ENCODE results near the gene CX3CL1. TPM values are rescaled to one million over a fixed set of nuclear protein-coding genes. Genes with fewer than 3 reads are reported as not detected.

Gene CX3CL1
- polyA plus RNA-seq, 1 donor from 2014 or later: 4.9 TPM

DNA sequence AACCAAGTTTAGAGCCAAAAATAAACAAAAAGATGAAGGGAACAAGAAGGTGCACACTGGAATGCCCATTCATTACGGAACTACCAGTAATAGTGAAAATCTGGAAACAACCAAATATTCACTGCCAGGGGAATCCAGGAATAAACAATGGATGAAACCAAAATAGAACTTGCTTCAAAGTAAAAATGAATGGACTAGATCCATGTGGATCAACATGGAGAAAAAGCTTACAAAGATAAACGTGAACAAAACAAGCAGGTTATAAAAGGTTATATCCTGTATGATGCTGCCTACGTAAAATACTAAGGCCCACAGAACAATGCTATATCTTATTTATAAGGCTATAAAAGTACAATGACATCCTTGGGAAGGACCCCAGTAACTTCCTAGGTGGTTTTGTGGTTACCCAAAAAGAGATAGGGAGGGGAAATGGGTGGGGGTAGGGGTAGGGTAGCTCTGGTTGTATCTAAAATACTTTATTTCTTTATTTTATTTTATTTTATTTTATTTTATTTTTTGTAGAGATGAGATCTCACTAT, 26.6 kb upstream of the CX3CL1 start:
- no peak overlapping the region for H3K9ac ChIP-seq (ENCODE audit: low read length)
- H2AFZ ChIP-seq (ENCODE audit: low read depth, low read length): no peak overlapping the region
- no peak overlapping the region for H3K4me2 ChIP-seq (ENCODE audit: low read length)
- no peaks in the 10 kb centered on the region for H3K36me3 ChIP-seq (ENCODE audit: insufficient read depth, low read length)
- no peaks in the 10 kb centered on the region for H3K27me3 ChIP-seq (ENCODE audit: insufficient read depth, low read depth, low read length)
- no peak overlapping the region for H3K27ac ChIP-seq (ENCODE audit: low read length)
- H3K79me2 ChIP-seq (replicated peaks; ENCODE audit: insufficient read depth, low read length): no peaks in the 10 kb centered on the region
- TF ChIP-seq EP300 (conservative IDR thresholded peaks at IDR 0.05; ENCODE audit: poor library complexity, severe bottlenecking): no peak
- TF ChIP-seq, protein P1, sequence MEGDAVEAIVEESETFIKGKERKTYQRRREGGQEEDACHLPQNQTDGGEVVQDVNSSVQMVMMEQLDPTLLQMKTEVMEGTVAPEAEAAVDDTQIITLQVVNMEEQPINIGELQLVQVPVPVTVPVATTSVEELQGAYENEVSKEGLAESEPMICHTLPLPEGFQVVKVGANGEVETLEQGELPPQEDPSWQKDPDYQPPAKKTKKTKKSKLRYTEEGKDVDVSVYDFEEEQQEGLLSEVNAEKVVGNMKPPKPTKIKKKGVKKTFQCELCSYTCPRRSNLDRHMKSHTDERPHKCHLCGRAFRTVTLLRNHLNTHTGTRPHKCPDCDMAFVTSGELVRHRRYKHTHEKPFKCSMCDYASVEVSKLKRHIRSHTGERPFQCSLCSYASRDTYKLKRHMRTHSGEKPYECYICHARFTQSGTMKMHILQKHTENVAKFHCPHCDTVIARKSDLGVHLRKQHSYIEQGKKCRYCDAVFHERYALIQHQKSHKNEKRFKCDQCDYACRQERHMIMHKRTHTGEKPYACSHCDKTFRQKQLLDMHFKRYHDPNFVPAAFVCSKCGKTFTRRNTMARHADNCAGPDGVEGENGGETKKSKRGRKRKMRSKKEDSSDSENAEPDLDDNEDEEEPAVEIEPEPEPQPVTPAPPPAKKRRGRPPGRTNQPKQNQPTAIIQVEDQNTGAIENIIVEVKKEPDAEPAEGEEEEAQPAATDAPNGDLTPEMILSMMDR (IDR thresholded peaks at IDR 0.05; ENCODE audit: poor library complexity, severe bottlenecking): no peak
- no peak for TF ChIP-seq TAF1 (IDR thresholded peaks at IDR 0.05; ENCODE audit: low read depth)
- TF ChIP-seq POLR2AphosphoS5 (IDR thresholded peaks at IDR 0.05): no peak
- no peak for TF ChIP-seq RAD21 (conservative IDR thresholded peaks at IDR 0.05)
- TF ChIP-seq MXI1 (conservative IDR thresholded peaks at IDR 0.05; ENCODE audit: poor library complexity, severe bottlenecking): no peak
- TF ChIP-seq, protein P2, sequence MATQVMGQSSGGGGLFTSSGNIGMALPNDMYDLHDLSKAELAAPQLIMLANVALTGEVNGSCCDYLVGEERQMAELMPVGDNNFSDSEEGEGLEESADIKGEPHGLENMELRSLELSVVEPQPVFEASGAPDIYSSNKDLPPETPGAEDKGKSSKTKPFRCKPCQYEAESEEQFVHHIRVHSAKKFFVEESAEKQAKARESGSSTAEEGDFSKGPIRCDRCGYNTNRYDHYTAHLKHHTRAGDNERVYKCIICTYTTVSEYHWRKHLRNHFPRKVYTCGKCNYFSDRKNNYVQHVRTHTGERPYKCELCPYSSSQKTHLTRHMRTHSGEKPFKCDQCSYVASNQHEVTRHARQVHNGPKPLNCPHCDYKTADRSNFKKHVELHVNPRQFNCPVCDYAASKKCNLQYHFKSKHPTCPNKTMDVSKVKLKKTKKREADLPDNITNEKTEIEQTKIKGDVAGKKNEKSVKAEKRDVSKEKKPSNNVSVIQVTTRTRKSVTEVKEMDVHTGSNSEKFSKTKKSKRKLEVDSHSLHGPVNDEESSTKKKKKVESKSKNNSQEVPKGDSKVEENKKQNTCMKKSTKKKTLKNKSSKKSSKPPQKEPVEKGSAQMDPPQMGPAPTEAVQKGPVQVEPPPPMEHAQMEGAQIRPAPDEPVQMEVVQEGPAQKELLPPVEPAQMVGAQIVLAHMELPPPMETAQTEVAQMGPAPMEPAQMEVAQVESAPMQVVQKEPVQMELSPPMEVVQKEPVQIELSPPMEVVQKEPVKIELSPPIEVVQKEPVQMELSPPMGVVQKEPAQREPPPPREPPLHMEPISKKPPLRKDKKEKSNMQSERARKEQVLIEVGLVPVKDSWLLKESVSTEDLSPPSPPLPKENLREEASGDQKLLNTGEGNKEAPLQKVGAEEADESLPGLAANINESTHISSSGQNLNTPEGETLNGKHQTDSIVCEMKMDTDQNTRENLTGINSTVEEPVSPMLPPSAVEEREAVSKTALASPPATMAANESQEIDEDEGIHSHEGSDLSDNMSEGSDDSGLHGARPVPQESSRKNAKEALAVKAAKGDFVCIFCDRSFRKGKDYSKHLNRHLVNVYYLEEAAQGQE (IDR thresholded peaks at IDR 0.05; ENCODE audit: borderline replicate concordance): no peak
- no peak for TF ChIP-seq SMC3 (conservative IDR thresholded peaks at IDR 0.05; ENCODE audit: poor library complexity)
- no peak for TF ChIP-seq EZH2 (IDR thresholded peaks at IDR 0.05; ENCODE audit: borderline replicate concordance, insufficient read depth, low read length, poor library complexity, severe bottlenecking)
- no peaks in the 10 kb centered on the region for H4K20me1 ChIP-seq (ENCODE audit: insufficient read depth)
- H3K9me3 ChIP-seq (ENCODE audit: low read length): no peaks in the 10 kb centered on the region
- H3F3A ChIP-seq (ENCODE audit: insufficient read depth, low read length, poor library complexity, severe bottlenecking): no peaks in the 10 kb centered on the region
- H3K9me2 ChIP-seq (ENCODE audit: insufficient read depth, low read length): no peaks in the 10 kb centered on the region
- H3K4me3 ChIP-seq (ENCODE audit: low read length): no peak overlapping the region

DNA sequence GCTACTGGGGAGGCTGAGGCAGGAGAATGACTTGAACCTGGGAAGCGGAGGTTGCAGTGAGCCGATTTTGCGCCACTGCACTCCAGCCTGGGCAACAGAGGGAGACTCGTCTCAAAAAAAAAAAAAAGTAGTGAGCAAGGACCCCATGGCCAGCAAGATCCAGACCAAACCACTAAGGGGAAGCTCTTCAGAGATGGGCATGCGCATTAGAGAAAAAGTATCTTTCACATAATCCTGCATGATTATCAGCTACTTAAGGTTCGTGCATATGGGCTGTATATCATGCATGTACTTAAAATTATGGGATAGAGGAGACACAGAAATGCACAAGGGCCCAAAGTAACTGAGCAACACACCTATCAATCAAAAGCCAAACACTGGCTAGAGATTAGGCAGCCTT, 24.4 kb upstream of the CX3CL1 start:
- Histone ChIP-seq H3K4me2 (ENCODE audit: low read length) (no peak overlapping the region), H4K20me1 (ENCODE audit: insufficient read depth) (no peaks in the 10 kb centered on the region), H3K9me3 (ENCODE audit: low read length) (no peaks in the 10 kb centered on the region)

More for the DNA sequence above, 24.4 kb upstream of the CX3CL1 start:
- no peaks in the 10 kb centered on the region for H3K9me2 ChIP-seq (ENCODE audit: insufficient read depth, low read length)
- no peak overlapping the region for H3K27ac ChIP-seq (ENCODE audit: low read length)
- H3K79me2 ChIP-seq (replicated peaks; ENCODE audit: insufficient read depth, low read length): no peaks in the 10 kb centered on the region
- no peak overlapping the region for H3K9ac ChIP-seq (ENCODE audit: low read length)
- TF ChIP-seq TAF1 (IDR thresholded peaks at IDR 0.05; ENCODE audit: low read depth) (no peak), RAD21 (conservative IDR thresholded peaks at IDR 0.05) (no peak), EP300 (conservative IDR thresholded peaks at IDR 0.05; ENCODE audit: poor library complexity, severe bottlenecking) (no peak), SMC3 (conservative IDR thresholded peaks at IDR 0.05; ENCODE audit: poor library complexity) (no peak), POLR2AphosphoS5 (IDR thresholded peaks at IDR 0.05) (no peak), EZH2 (IDR thresholded peaks at IDR 0.05; ENCODE audit: borderline replicate concordance, insufficient read depth, low read length, poor library complexity, severe bottlenecking) (no peak)
- TF ChIP-seq, protein P1 (IDR thresholded peaks at IDR 0.05; ENCODE audit: poor library complexity, severe bottlenecking): no peak
- TF ChIP-seq, protein P2 (IDR thresholded peaks at IDR 0.05; ENCODE audit: borderline replicate concordance): no peak
- no peaks in the 10 kb centered on the region for H3K36me3 ChIP-seq (ENCODE audit: insufficient read depth, low read length)
- no peak overlapping the region for H2AFZ ChIP-seq (ENCODE audit: low read depth, low read length)
- H3K27me3 ChIP-seq (ENCODE audit: insufficient read depth, low read depth, low read length): no peaks in the 10 kb centered on the region
- no peaks in the 10 kb centered on the region for H3F3A ChIP-seq (ENCODE audit: insufficient read depth, low read length, poor library complexity, severe bottlenecking)
- no peak overlapping the region for H3K4me3 ChIP-seq (ENCODE audit: low read length)

Data from neural cell (in vitro differentiated cells).